Measurements from ENCODE around the gene SEC24A.
"Not testable (repeated sequence)": the region's sequence is repeated elsewhere in the genome, so short reads cannot be mapped to it uniquely, and the experiment has no call there.

Gene SEC24A

GRCh38 chr5:134692722-134693121 lies 44.1 kb downstream of the SEC24A start:
- H3K4me3 ChIP-seq (ENCODE audit: low read length), result no peak overlapping the region
- no peak for TF ChIP-seq ZNF274 (IDR thresholded peaks at IDR 0.05; ENCODE audit: low read depth, low read length)

GRCh38 chr5:134708301-134708700 lies 59.7 kb downstream of the SEC24A start:
- no peak for TF ChIP-seq ZNF274 (IDR thresholded peaks at IDR 0.05; ENCODE audit: low read depth, low read length)
- H3K4me3 ChIP-seq (ENCODE audit: low read length), result no peak overlapping the region

- TF ChIP-seq ZNF274 (IDR thresholded peaks at IDR 0.05; ENCODE audit: low read depth, low read length), result no peak
- no peak overlapping the region for H3K4me3 ChIP-seq (ENCODE audit: low read length)
Measured at GRCh38 chr5:134714120-134714519, 65.5 kb downstream of the SEC24A start.

GRCh38 chr5:134714541-134714940 lies 66.0 kb downstream of the SEC24A start:
- H3K4me3 ChIP-seq (ENCODE audit: low read length), result no peak overlapping the region
- no peak for TF ChIP-seq ZNF274 (IDR thresholded peaks at IDR 0.05; ENCODE audit: low read depth, low read length)

- not testable (repeated sequence) for H3K4me3 ChIP-seq (ENCODE audit: low read length)
Measured at GRCh38 chr5:134715466-134715865, 66.9 kb downstream of the SEC24A start.

- no peak overlapping the region for H3K4me3 ChIP-seq (ENCODE audit: low read length)
- TF ChIP-seq ZNF274 (IDR thresholded peaks at IDR 0.05; ENCODE audit: low read depth, low read length), result no peak
Measured at GRCh38 chr5:134724872-134725271, 76.3 kb downstream of the SEC24A start.

- TF ChIP-seq ZNF274 (IDR thresholded peaks at IDR 0.05; ENCODE audit: low read depth, low read length), result no peak
- H3K4me3 ChIP-seq (ENCODE audit: low read length), result no peak overlapping the region
Measured at GRCh38 chr5:134732819-134733218, 84.2 kb downstream of the SEC24A start.

- TF ChIP-seq ZNF274 (IDR thresholded peaks at IDR 0.05; ENCODE audit: low read depth, low read length), result no peak
- no peak overlapping the region for H3K4me3 ChIP-seq (ENCODE audit: low read length)
Measured at GRCh38 chr5:134735243-134735642, 86.7 kb downstream of the SEC24A start.

- H3K4me3 ChIP-seq (ENCODE audit: low read length), result no peak overlapping the region
- no peak for TF ChIP-seq ZNF274 (IDR thresholded peaks at IDR 0.05; ENCODE audit: low read depth, low read length)
Measured at GRCh38 chr5:134736173-134736812, 87.7 kb downstream of the SEC24A start.

- no peak for TF ChIP-seq ZNF274 (IDR thresholded peaks at IDR 0.05; ENCODE audit: low read depth, low read length)
- peak within 1 kb of the TSS; percentile 86 for H3K4me3 ChIP-seq (ENCODE audit: low read length)
Measured at GRCh38 chr5:134738133-134738962, 89.8 kb downstream of the SEC24A start, which contains the start of gene CAMLG. CAMLG (plus strand) TSS chr5:134738548; CDS start chr5:134738621, 73 bp downstream.

- no peak for TF ChIP-seq ZNF274 (IDR thresholded peaks at IDR 0.05; ENCODE audit: low read depth, low read length)
- H3K4me3 ChIP-seq (ENCODE audit: low read length), result peak overlapping the region; percentile 86
Measured at GRCh38 chr5:134738963-134739661, 90.5 kb downstream of the SEC24A start.

GRCh38 chr5:134741052-134741451 lies 92.5 kb downstream of the SEC24A start:
- H3K4me3 ChIP-seq (ENCODE audit: low read length), result no peak overlapping the region
- no peak for TF ChIP-seq ZNF274 (IDR thresholded peaks at IDR 0.05; ENCODE audit: low read depth, low read length)

GRCh38 chr5:134742134-134742533 lies 93.5 kb downstream of the SEC24A start:
- no peak for TF ChIP-seq ZNF274 (IDR thresholded peaks at IDR 0.05; ENCODE audit: low read depth, low read length)
- H3K4me3 ChIP-seq (ENCODE audit: low read length), result no peak overlapping the region

GRCh38 chr5:134749415-134749814 lies 100.8 kb downstream of the SEC24A start:
- no peak overlapping the region for H3K4me3 ChIP-seq (ENCODE audit: low read length)
- no peak for TF ChIP-seq ZNF274 (IDR thresholded peaks at IDR 0.05; ENCODE audit: low read depth, low read length)

GRCh38 chr5:134758176-134758503 lies 109.6 kb downstream of the SEC24A start:
- TF ChIP-seq ZNF274 (IDR thresholded peaks at IDR 0.05; ENCODE audit: low read depth, low read length), result no peak
- peak overlapping the region; percentile 38; the same call in 1 of the 2 replicates for H3K4me3 ChIP-seq (ENCODE audit: low read length)
